Naive thymus-derived CD4-positive, alpha-beta T cell (primary cell): ENCODE data around the gene CSNK2A1. TPM values are rescaled to one million over a fixed set of nuclear protein-coding genes. Genes with fewer than 3 reads are reported as not detected.
A peak's percentile ranks its signal among the peaks of the same experiment; 100 is the strongest.
"Not testable (repeated sequence)": the region's sequence is repeated elsewhere in the genome, so short reads cannot be mapped to it uniquely, and the experiment has no call there.

Experiments
- ATAC-seq: fragments of 150-1000 bp; cut with Tn5 transposase; 2 replicates; pipeline ENCODE4 v1.10.0; 2021; ENCODE audit warnings: mild to moderate bottlenecking, moderate library complexity
- CTCF ChIA-PET: fragments of 350-600 bp; sonication (Branson Sonifier 250); formaldehyde crosslinking; loops from one replicate; lab custom pipeline; 2021; ENCODE audit warnings: antibody characterized with exemption; lab: Charles Lee
- POLR2A ChIA-PET: fragments of 350-600 bp; sonication (Branson Sonifier 250); formaldehyde crosslinking; loops from one replicate; lab custom pipeline; 2021; ENCODE audit warnings: antibody characterized with exemption, inconsistent platforms; lab: Charles Lee
- DNase-seq, 9 donors: peaks; one replicate each; pipeline versions ENCODE4 v3.0.0 to v3.0.0-alpha.2; 2020 to 2022; ENCODE audit warnings: mixed read lengths in 1 of 9
- H3K27ac ChIP-seq: one replicate; pipeline ENCODE4 v1.7.0; 2013; ENCODE audit warnings: mild to moderate bottlenecking, low read depth, low read length, moderate library complexity
- H3K27me3 ChIP-seq, 2 donors: one replicate each; pipeline ENCODE4 v1.7.0; 2013; ENCODE audit warnings: low read length in 2 of 2, mild to moderate bottlenecking in 2 of 2, moderate library complexity in 2 of 2; ENCODE audit not compliant: control insufficient read depth in 2 of 2, insufficient read depth in 2 of 2
- H3K36me3 ChIP-seq, 3 experiments: 1 replicate in 2 of 3; 2 replicates in 1 of 3; pipeline ENCODE4 v1.7.0; 2013; ENCODE audit warnings: low read length in 3 of 3, mild to moderate bottlenecking in 3 of 3, moderate library complexity in 1 of 3; ENCODE audit not compliant: insufficient read depth in 3 of 3, control insufficient read depth in 2 of 3
- H3K4me1 ChIP-seq, 2 donors: one replicate each; pipeline ENCODE4 v1.7.0; 2013; ENCODE audit warnings: low read length in 2 of 2, mild to moderate bottlenecking in 2 of 2, moderate library complexity in 1 of 2; ENCODE audit not compliant: control insufficient read depth in 2 of 2, insufficient read depth in 2 of 2
- H3K4me3 ChIP-seq: 2 replicates; pipeline ENCODE4 v1.7.0; 2013; ENCODE audit warnings: mild to moderate bottlenecking, low read length
- H3K9me3 ChIP-seq, 3 experiments: 1 replicate in 2 of 3; 2 replicates in 1 of 3; pipeline ENCODE4 v1.7.0; 2013; ENCODE audit warnings: low read length in 3 of 3; ENCODE audit not compliant: control insufficient read depth in 2 of 3
- H3K27ac Mint-ChIP-seq, 9 donors: one replicate each; pipeline ENCODE4 v1.8.0; 2020 to 2022; ENCODE audit warnings: mixed read lengths in 9 of 9, mild to moderate bottlenecking in 8 of 9, moderate library complexity in 5 of 9, inconsistent platforms in 2 of 9
- H3K27me3 Mint-ChIP-seq, 5 donors: one replicate each; pipeline ENCODE4 v1.8.0; 2021 to 2022; ENCODE audit warnings: mixed read lengths in 5 of 5, mild to moderate bottlenecking in 1 of 5
- H3K36me3 Mint-ChIP-seq, 5 donors: one replicate each; pipeline ENCODE4 v1.8.0; 2020 to 2022; ENCODE audit warnings: mixed read lengths in 5 of 5, mild to moderate bottlenecking in 3 of 5, inconsistent platforms in 1 of 5
- H3K4me1 Mint-ChIP-seq, 7 donors: one replicate each; pipeline ENCODE4 v1.8.0; 2020 to 2022; ENCODE audit warnings: mixed read lengths in 7 of 7, mild to moderate bottlenecking in 3 of 7, inconsistent platforms in 1 of 7
- H3K4me3 Mint-ChIP-seq, 10 donors: one replicate each; pipeline ENCODE4 v1.8.0; 2020 to 2022; ENCODE audit warnings: mild to moderate bottlenecking in 10 of 10, mixed read lengths in 10 of 10, moderate library complexity in 6 of 10, inconsistent platforms in 2 of 10
- H3K9me3 Mint-ChIP-seq, 11 donors: one replicate each; pipeline ENCODE4 v1.8.0; 2020 to 2022; ENCODE audit warnings: mixed read lengths in 11 of 11, mild to moderate bottlenecking in 4 of 11, inconsistent platforms in 1 of 11, moderate library complexity in 1 of 11
- intact Hi-C, 2 donors: fragments of 100-400 bp; cut with micrococcal nuclease; formaldehyde crosslinking; loops; one replicate each; pipeline ENCODE4 v1.15.1; 2023
- polyA plus RNA-seq, 2 donors: library from polyadenylated mRNA; unstranded; fragments of 300-500 nt; fragmentation: Illumina TruSeq; gene quantifications; one replicate each; pipeline ENCODE4 v1.2.3, GENCODE V29; 2021
- total RNA-seq, 6 experiments: library from RNA in 5 of 6; stranded (reverse) in 5 of 6; gene quantifications; 1 replicate in 5 of 6; 2 replicates in 1 of 6; pipeline ENCODE4 v1.2.3 and lab custom pipeline; 2021 to 2026

Gene CSNK2A1
- total and polyA plus RNA-seq, 7 experiments from 2014 or later, result 47.3 to 117 (median 74.5) TPM

DNA sequence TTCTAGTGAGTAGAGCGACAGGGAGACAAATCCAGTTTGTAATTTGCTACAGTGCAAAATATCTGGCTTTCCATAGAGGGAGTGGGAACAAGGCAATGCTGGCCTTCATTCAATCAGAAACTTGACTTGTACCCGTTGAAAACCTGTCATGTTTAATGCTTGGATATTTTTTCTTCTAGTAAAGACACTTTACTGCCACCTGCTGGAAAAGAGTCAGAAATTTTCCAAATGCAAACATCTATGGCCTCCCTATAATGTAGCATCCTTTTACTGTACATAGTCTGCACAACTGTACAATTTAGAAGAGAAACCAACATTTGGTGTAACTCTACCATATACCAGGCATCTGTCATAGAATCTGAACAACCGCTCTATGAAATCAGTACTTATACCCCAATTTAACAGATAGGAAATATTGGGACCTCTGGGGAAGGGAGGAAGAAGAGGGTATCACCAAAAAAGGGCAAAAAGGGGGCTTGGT, 64.6 kb downstream of the CSNK2A1 start:
- no peak overlapping the region for H3K27ac ChIP-seq
- peaks cover 0 to 6% of the 10 kb centered on the region in 2 donors for H3K4me1 ChIP-seq
- Mint-ChIP-seq H3K27ac (peak overlapping the region in 7 of 9 donors; percentile 27 to 82 (median 56)), H3K36me3 (peaks cover 0 to 23% (median 10%) of the 10 kb centered on the region in 5 donors), H3K9me3 (no peaks in the 10 kb centered on the region), H3K4me3 (no peak overlapping the region), H3K27me3 (no peaks in the 10 kb centered on the region), H3K4me1 (peaks cover 8 to 27% (median 24%) of the 10 kb centered on the region in 7 donors)
- H3K4me3 ChIP-seq, result no peak overlapping the region
- DNase-seq (peak in 7 of 9 donors; percentile 45 to 75 (median 68)), ATAC-seq (peak; percentile 84)
- H3K27me3 ChIP-seq, result no peaks in the 10 kb centered on the region
- intact Hi-C loops, result loop anchor here (1.0 to 2.0 kb wide), 8 partner anchors 17 to 125 kb away; partner anchors contain the start of genes TBC1D20 (in 2 of the 2) and RBCK1 (in 1 of the 2)
- H3K9me3 ChIP-seq, result no peaks in the 10 kb centered on the region
- H3K36me3 ChIP-seq, result peaks cover 0 to 23% (median 4%) of the 10 kb centered on the region in 3 experiments
- CTCF ChIA-PET, result interaction anchor here (0.7 to 7.3 kb wide), 3 partner anchors 71 to 125 kb away, joined by 3 to 74 read pairs (median 4); no protein-coding TSS in a partner anchor
- POLR2A ChIA-PET, result interaction anchor here (1.0 to 1.4 kb wide), 2 partner anchors 72 to 125 kb away, joined by 4 to 5 read pairs; no protein-coding TSS in a partner anchor

- no peak overlapping the region for H3K4me3 Mint-ChIP-seq
- Histone ChIP-seq H3K27me3 (no peaks in the 10 kb centered on the region), H3K4me3 (no peak overlapping the region), H3K36me3 (peaks cover 0 to 19% (median 4%) of the 10 kb centered on the region in 3 experiments), H3K9me3 (no peaks in the 10 kb centered on the region), H3K27ac (no peak overlapping the region), H3K4me1 (peaks cover 0 to 6% of the 10 kb centered on the region in 2 donors)
- DNase-seq (no peak), ATAC-seq (no peak)
- H3K36me3 Mint-ChIP-seq, result peaks cover 0 to 19% (median 9%) of the 10 kb centered on the region in 5 donors
- no peaks in the 10 kb centered on the region for H3K27me3 Mint-ChIP-seq
- intact Hi-C loops, result loop anchor here in 1 of 2 donors (2.0 kb wide), 2 partner anchors 39 to 69 kb away; partner anchors contain the start of gene RBCK1
- ChIA-PET CTCF (interaction anchor here (0.7 to 7.3 kb wide), 6 partner anchors 15 to 124 kb away, joined by 3 to 74 read pairs (median 4); no protein-coding TSS in a partner anchor), POLR2A (interaction anchor here (1.4 kb wide), 1 partner anchor 124 kb away, joined by 4 read pairs; no protein-coding TSS in a partner anchor)
- peak overlapping the region in 2 of 9 donors; percentile 12 to 27 for H3K27ac Mint-ChIP-seq
- H3K4me1 Mint-ChIP-seq, result peaks cover 11 to 27% (median 24%) of the 10 kb centered on the region in 7 donors
- no peaks in the 10 kb centered on the region for H3K9me3 Mint-ChIP-seq
These were observed 65.3 kb downstream of the CSNK2A1 start for GRCh38 chr20:478010-478948.

DNA sequence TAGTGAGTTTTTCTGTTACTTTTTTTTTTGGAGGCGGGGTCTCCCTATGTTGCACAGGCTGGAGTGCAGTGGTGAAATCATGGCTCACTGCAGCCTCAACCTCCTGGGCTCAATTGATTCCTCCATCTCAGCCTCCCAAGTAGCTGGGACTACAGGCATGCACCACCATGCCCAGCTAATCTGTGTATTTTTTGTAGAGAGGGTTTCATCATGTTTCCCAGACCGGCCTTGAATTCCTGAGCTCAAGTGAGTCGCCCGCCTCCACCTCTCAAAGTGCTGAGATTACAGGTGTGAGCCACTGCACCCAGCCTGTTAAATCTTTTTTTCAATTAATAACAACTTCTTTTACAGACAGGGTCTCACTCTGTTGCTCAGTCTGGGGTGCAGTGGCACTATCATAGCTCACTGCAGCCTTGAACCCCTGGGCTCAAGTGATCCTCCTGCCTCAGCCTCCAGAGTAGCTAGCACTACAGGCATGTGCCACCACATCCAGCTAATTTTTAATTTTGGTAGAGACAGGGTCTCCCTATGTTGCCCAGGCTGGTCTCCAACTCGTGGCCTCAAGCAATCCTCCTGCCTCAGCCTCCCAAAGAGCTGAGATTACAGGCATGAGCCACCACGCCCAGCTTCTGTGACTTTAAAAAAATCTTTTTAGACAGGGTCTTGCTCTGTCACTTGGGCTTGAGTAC, 66.9 kb downstream of the CSNK2A1 start:
- H3K27me3 Mint-ChIP-seq, H3K9me3 ChIP-seq, DNase-seq, ATAC-seq, H3K4me3 Mint-ChIP-seq, H3K27me3 ChIP-seq, H3K36me3 ChIP-seq, POLR2A ChIA-PET, intact Hi-C loops, H3K4me1 ChIP-seq, H3K9me3 Mint-ChIP-seq, H3K27ac ChIP-seq, H3K4me3 ChIP-seq: not testable (repeated sequence)
- Mint-ChIP-seq H3K27ac (peak overlapping the region in 1 of 9 donors; percentile 21), H3K36me3 (peaks cover 0 to 16% (median 0%) of the 10 kb centered on the region in 5 donors), H3K4me1 (peaks cover 9 to 25% (median 20%) of the 10 kb centered on the region in 7 donors)
- CTCF ChIA-PET, result interaction anchor here (0.7 to 7.3 kb wide), 8 partner anchors 14 to 252 kb away, joined by 3 to 74 read pairs (median 3); no protein-coding TSS in a partner anchor

- Mint-ChIP-seq H3K36me3 (peaks cover 0 to 16% (median 0%) of the 10 kb centered on the region in 5 donors), H3K4me3 (no peak overlapping the region), H3K9me3 (peaks cover 0 to 7% (median 0%) of the 10 kb centered on the region in 11 donors), H3K4me1 (peaks cover 3 to 15% (median 11%) of the 10 kb centered on the region in 7 donors), H3K27ac (peak overlapping the region in 1 of 9 donors; percentile 51), H3K27me3 (no peaks in the 10 kb centered on the region)
- no peaks in the 10 kb centered on the region for H3K4me1 ChIP-seq
- no peak overlapping the region for H3K4me3 ChIP-seq
- POLR2A ChIA-PET, result no interaction called here
- no peaks in the 10 kb centered on the region for H3K27me3 ChIP-seq
- intact Hi-C loops, result no loop called here
- H3K36me3 ChIP-seq, result peaks cover 0 to 4% (median 3%) of the 10 kb centered on the region in 3 experiments
- ATAC-seq (no peak), DNase-seq (no peak)
- CTCF ChIA-PET, result interaction anchor here (0.9 to 7.3 kb wide), 3 partner anchors 105 to 121 kb away, joined by 3 to 74 read pairs (median 3); no protein-coding TSS in a partner anchor
- H3K9me3 ChIP-seq, result no peaks in the 10 kb centered on the region
- no peak overlapping the region for H3K27ac ChIP-seq
These were observed 67.9 kb downstream of the CSNK2A1 start for GRCh38 chr20:475463-476357.

DNA sequence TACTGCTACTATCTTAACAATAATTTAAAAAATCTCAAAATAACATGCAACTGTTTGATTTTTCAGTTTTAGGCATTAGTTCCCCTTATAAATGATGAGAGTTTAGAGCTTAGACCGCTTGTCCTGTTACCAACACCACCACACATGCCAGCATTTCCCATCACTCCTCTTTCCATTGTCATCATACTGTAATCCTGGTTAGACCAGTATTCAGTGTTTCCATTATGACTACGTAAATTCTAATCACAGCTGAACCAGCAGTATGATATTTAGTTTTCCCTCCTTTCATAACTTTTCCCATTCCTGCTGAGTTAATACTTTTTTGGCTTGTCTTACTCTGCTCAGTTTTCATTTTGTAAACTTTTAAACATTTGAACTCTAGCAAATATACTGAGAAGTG, 69.0 kb downstream of the CSNK2A1 start:
- Mint-ChIP-seq H3K4me3 (no peak overlapping the region), H3K36me3 (peaks cover 0 to 20% (median 0%) of the 10 kb centered on the region in 5 donors), H3K9me3 (peaks cover 0 to 17% (median 0%) of the 10 kb centered on the region in 11 donors), H3K27me3 (peaks cover 0 to 6% (median 3%) of the 10 kb centered on the region in 5 donors), H3K4me1 (peaks cover 3 to 12% (median 9%) of the 10 kb centered on the region in 7 donors), H3K27ac (peak overlapping the region in 1 of 9 donors; percentile 30)
- intact Hi-C loops, result no loop called here
- Histone ChIP-seq H3K9me3 (no peaks in the 10 kb centered on the region), H3K4me1 (no peaks in the 10 kb centered on the region), H3K36me3 (peaks cover 0 to 3% (median 0%) of the 10 kb centered on the region in 3 experiments), H3K27me3 (no peaks in the 10 kb centered on the region), H3K27ac (no peak overlapping the region), H3K4me3 (no peak overlapping the region)
- ChIA-PET CTCF (no interaction called here), POLR2A (interaction anchor here (0.8 kb wide), 1 partner anchor 12 kb away, joined by 4 read pairs; no protein-coding TSS in a partner anchor)
- no peak for DNase-seq
- no peak for ATAC-seq
